ENCODE results near the gene MPC2. TPM values are rescaled to one million over a fixed set of nuclear protein-coding genes. Genes with fewer than 3 reads are reported as not detected.

The MPC2 gene
- total RNA-seq, 1 experiment from 2014 or later, result 32.9 TPM

DNA sequence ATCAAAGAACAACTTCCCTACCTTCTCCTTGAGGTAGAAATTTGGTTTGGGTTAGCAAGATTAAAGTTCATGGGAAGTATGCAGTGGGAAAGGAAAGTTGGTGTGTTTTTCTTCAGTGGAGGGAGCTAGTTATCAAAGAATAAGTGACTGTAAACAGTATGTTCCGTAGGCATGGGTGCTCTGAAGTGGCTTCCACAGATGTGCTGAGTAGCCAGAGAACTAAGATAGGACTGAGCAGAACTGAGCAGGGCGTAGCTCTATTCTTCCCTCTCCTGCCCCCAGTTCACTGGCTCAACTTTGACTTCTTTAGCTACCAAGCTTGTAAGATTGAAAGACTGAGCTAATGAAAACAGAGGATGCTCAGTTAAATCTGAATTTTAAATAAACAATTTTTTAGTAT lies 26.3 kb downstream of the MPC2 start:
- H2BK5ac ChIP-seq (ENCODE audit: insufficient read length, low read length), result no peak overlapping the region
- WGBS (ENCODE audit: extremely low coverage, insufficient read length, low lambda C conversion rate), result no CpG with 5 or more reads among the region's 2 CpGs
- H3K79me1 ChIP-seq (ENCODE audit: insufficient read depth, low read depth, low read length, poor library complexity, severe bottlenecking), result no peaks in the 10 kb centered on the region
- H2BK20ac ChIP-seq (ENCODE audit: low read depth, low read length, poor library complexity, severe bottlenecking), result no peak overlapping the region
- H3K36me3 Mint-ChIP-seq (ENCODE audit: insufficient read depth in 1 of 3, low read depth in 3 of 3), result peaks cover 6 to 25% (median 15%) of the 10 kb centered on the region in 3 experiments
- TF ChIP-seq, protein P1, sequence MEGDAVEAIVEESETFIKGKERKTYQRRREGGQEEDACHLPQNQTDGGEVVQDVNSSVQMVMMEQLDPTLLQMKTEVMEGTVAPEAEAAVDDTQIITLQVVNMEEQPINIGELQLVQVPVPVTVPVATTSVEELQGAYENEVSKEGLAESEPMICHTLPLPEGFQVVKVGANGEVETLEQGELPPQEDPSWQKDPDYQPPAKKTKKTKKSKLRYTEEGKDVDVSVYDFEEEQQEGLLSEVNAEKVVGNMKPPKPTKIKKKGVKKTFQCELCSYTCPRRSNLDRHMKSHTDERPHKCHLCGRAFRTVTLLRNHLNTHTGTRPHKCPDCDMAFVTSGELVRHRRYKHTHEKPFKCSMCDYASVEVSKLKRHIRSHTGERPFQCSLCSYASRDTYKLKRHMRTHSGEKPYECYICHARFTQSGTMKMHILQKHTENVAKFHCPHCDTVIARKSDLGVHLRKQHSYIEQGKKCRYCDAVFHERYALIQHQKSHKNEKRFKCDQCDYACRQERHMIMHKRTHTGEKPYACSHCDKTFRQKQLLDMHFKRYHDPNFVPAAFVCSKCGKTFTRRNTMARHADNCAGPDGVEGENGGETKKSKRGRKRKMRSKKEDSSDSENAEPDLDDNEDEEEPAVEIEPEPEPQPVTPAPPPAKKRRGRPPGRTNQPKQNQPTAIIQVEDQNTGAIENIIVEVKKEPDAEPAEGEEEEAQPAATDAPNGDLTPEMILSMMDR (conservative IDR thresholded peaks at IDR 0.05), result no peak
- no peak overlapping the region for H3K27ac ChIP-seq (ENCODE audit: insufficient read length, low read depth, low read length)
- H3K23ac ChIP-seq (ENCODE audit: insufficient read length, low read depth, low read length), result no peak overlapping the region
- H3K4me1 ChIP-seq (ENCODE audit: insufficient read depth, low read length), result peaks cover 2% of the 10 kb centered on the region; the same call in 1 of the 2 replicates
- H4K20me1 ChIP-seq (ENCODE audit: control insufficient read depth, insufficient read depth, insufficient read length), result no peaks in the 10 kb centered on the region
- H3K9ac ChIP-seq (ENCODE audit: extremely low read depth, insufficient read length, low read length), result no peak overlapping the region
- H2BK120ac ChIP-seq (ENCODE audit: low read depth, low read length, poor library complexity, severe bottlenecking), result no peak overlapping the region
- H3K27me3 ChIP-seq (ENCODE audit: insufficient read depth, low read length), result no peaks in the 10 kb centered on the region
- H3K4me3 Mint-ChIP-seq, result no peak overlapping the region
- no peak overlapping the region for H3K18ac ChIP-seq (ENCODE audit: insufficient read length, low read depth, low read length)
- no peaks in the 10 kb centered on the region for H3K23me2 ChIP-seq (ENCODE audit: insufficient read length, low read depth, low read length, poor library complexity, severe bottlenecking)
- H4K91ac ChIP-seq (ENCODE audit: insufficient read length, low read depth, low read length), result no peak overlapping the region
- peaks cover 17% of the 10 kb centered on the region for H3K9me3 ChIP-seq (ENCODE audit: control insufficient read depth, low read depth, low read length)
- H3K79me2 ChIP-seq (ENCODE audit: insufficient read depth, low read length), result no peaks in the 10 kb centered on the region
- H3K56ac ChIP-seq (ENCODE audit: insufficient read length, low read depth, low read length), result no peak overlapping the region
- H3K9me3 Mint-ChIP-seq, result peaks cover 15 to 23% of the 10 kb centered on the region in 2 experiments
- H4K8ac ChIP-seq (replicated peaks; ENCODE audit: insufficient read length, low read depth, low read length), result no peak overlapping the region
- no peak overlapping the region for H4K5ac ChIP-seq (ENCODE audit: insufficient read length, low read depth, low read length)
- no peak overlapping the region for H3T11ph ChIP-seq (ENCODE audit: low read length)
- H3K27ac Mint-ChIP-seq, result no peak overlapping the region
- no peak overlapping the region for H2AK5ac ChIP-seq (ENCODE audit: insufficient read length, low read length)
- no peak overlapping the region for H3K4me2 ChIP-seq (ENCODE audit: insufficient read depth, insufficient read length, low read length)
- peaks cover 22 to 26% of the 10 kb centered on the region in 2 experiments for H3K4me1 Mint-ChIP-seq
- H3K14ac ChIP-seq (ENCODE audit: insufficient read depth, low read length), result no peak overlapping the region
- H3K27me3 Mint-ChIP-seq (ENCODE audit: low read depth), result no peaks in the 10 kb centered on the region
- H2BK12ac ChIP-seq (ENCODE audit: insufficient read length, low read depth, low read length), result no peak overlapping the region
- DNase-seq, result no peak
- H2AFZ ChIP-seq (ENCODE audit: low read length), result no peak overlapping the region
- no peak overlapping the region for H2BK15ac ChIP-seq (ENCODE audit: low read depth, low read length)
- H3K4ac ChIP-seq (ENCODE audit: low read depth, low read length), result no peak overlapping the region

Measured in H9 (cell line).